Liver (tissue), 3 donors: Measurements from ENCODE around the gene PHGDH.

ENCODE experiments used
- CTCF ChIP-seq: fragments of 150-350 bp; IDR thresholded peaks from 2 replicates; pipeline ENCODE4 v1.5.1; 2017; ENCODE audit warnings: improper control_type of control experiment, low read depth, low read length; ENCODE audit not compliant: missing input control
- EGR1 ChIP-seq, 2 donors: IDR thresholded peaks; 2 replicates each; pipeline ENCODE4 v1.6.1; 2016 to 2018; ENCODE audit warnings: antibody characterized with exemption in 2 of 2, low read depth in 2 of 2
- FOXA1 ChIP-seq: IDR thresholded peaks from 2 replicates; pipeline ENCODE4 v1.6.1; 2016; ENCODE audit warnings: antibody characterized with exemption
- GABPA ChIP-seq, 2 donors: IDR thresholded peaks in 1 of 2; conservative IDR thresholded peaks in 1 of 2; 2 replicates each; pipeline ENCODE4 v1.6.1; 2016; ENCODE audit warnings: antibody characterized with exemption in 2 of 2, mild to moderate bottlenecking in 1 of 2, moderate library complexity in 1 of 2
- HNF4A ChIP-seq, 2 donors: conservative IDR thresholded peaks; 2 replicates each; pipeline ENCODE4 v1.6.1; 2016; ENCODE audit warnings: antibody characterized with exemption in 2 of 2, mild to moderate bottlenecking in 2 of 2
- JUND ChIP-seq, 2 donors: IDR thresholded peaks; 2 replicates each; pipeline ENCODE4 v1.6.1; 2016; ENCODE audit warnings: antibody characterized with exemption in 2 of 2
- MAX ChIP-seq: IDR thresholded peaks from 2 replicates; pipeline ENCODE4 v1.6.1; 2016; ENCODE audit warnings: antibody characterized with exemption
- RAD21 ChIP-seq, 2 donors: IDR thresholded peaks; 2 replicates each; pipeline ENCODE4 v1.6.1; 2016; ENCODE audit warnings: antibody characterized with exemption in 2 of 2, mild to moderate bottlenecking in 2 of 2
- REST ChIP-seq: IDR thresholded peaks from 2 replicates; pipeline ENCODE4 v1.6.1; 2016; ENCODE audit warnings: antibody characterized with exemption, mild to moderate bottlenecking
- TAF1 ChIP-seq: conservative IDR thresholded peaks from 2 replicates; pipeline ENCODE4 v1.6.1; 2016; ENCODE audit warnings: antibody characterized with exemption, mild to moderate bottlenecking
- YY1 ChIP-seq: IDR thresholded peaks from 2 replicates; pipeline ENCODE4 v1.6.1; 2016; ENCODE audit warnings: antibody characterized with exemption, mild to moderate bottlenecking
- donor health status: healthy.
- donor health status: healthy.

GRCh38 chr1:119733754-119734153 is 22.0 kb downstream of the PHGDH start:
- TF ChIP-seq CTCF (no peak), MAX (no peak), JUND (IDR thresholded peaks at IDR 0.05) (no peak), HNF4A (conservative IDR thresholded peaks at IDR 0.05) (peak; percentile 50 to 51), FOXA1 (no peak), TAF1 (no peak), YY1 (no peak), RAD21 (IDR thresholded peaks at IDR 0.05) (no peak), GABPA (IDR thresholded peaks at IDR 0.05 in 1 of 2, conservative IDR thresholded peaks at IDR 0.05 in 1 of 2) (no peak), EGR1 (IDR thresholded peaks at IDR 0.05; ENCODE audit: low read depth in 2 of 2) (no peak), REST (no peak)
